GM10266 (cell line): ENCODE results near the gene PRX.

Source experiments
- DNase-seq: peaks from one replicate; pipeline ENCODE4 v3.0.0; 2012; ENCODE audit errors: extremely low spot score
- CTCF ChIP-seq: IDR thresholded peaks from 2 replicates; pipeline ENCODE4 v1.5.1; 2012; ENCODE audit warnings: mild to moderate bottlenecking, low read depth; ENCODE audit not compliant: control insufficient read depth, insufficient read depth; ENCODE audit errors: missing control alignments

PRX gene

GRCh38 chr19:40380199-40381037 lies 32.8 kb downstream of the PRX start:
- TF ChIP-seq CTCF, result no peak

GRCh38 chr19:40379446-40380198 lies 33.6 kb downstream of the PRX start:
- no peak for TF ChIP-seq CTCF
- DNase-seq, result no peak

More at GRCh38 chr19:40380199-40381037, 32.8 kb downstream of the PRX start:
- no peak for DNase-seq

- no peak for TF ChIP-seq CTCF
- DNase-seq, result no peak
Measured at GRCh38 chr19:40378509-40378908, 34.7 kb downstream of the PRX start.

- no peak for DNase-seq
- TF ChIP-seq CTCF, result no peak
Measured at GRCh38 chr19:40377876-40378385, 35.2 kb downstream of the PRX start.

- no peak for DNase-seq
- no peak for TF ChIP-seq CTCF
Measured at GRCh38 chr19:40376286-40376862, 36.8 kb downstream of the PRX start.

GRCh38 chr19:40374084-40374483 lies 39.1 kb downstream of the PRX start:
- no peak for DNase-seq
- no peak for TF ChIP-seq CTCF

GRCh38 chr19:40371802-40372122 lies 41.4 kb downstream of the PRX start:
- TF ChIP-seq CTCF, result no peak
- DNase-seq, result no peak
